Calu3 (cell line): ENCODE measurements around the gene TBL3. TPM values are rescaled to one million over a fixed set of nuclear protein-coding genes. Genes with fewer than 3 reads are reported as not detected.

Experiments
- BruUV-seq: library from RNA; stranded (reverse); fragments of 400-500 nt; replicated peaks from 2 replicates; lab custom pipeline; 2021; lab: Mats Ljungman, UMichigan
- CTCF ChIA-PET: fragments of 300-600 bp; sonication (Branson Sonifier 250); formaldehyde crosslinking; loops from one replicate; lab custom pipeline; 2022; ENCODE audit warnings: antibody characterized with exemption; lab: Charles Lee
- DNase-seq: peaks from one replicate; pipeline ENCODE4 v3.0.0; 2022
- H3K27ac Mint-ChIP-seq: one replicate; pipeline ENCODE4 v1.8.0; 2022; ENCODE audit warnings: mixed read lengths; ENCODE audit not compliant: unreplicated experiment
- H3K27me3 Mint-ChIP-seq: one replicate; pipeline ENCODE4 v1.8.0; 2022; ENCODE audit warnings: mixed read lengths; ENCODE audit not compliant: unreplicated experiment
- H3K36me3 Mint-ChIP-seq: one replicate; pipeline ENCODE4 v1.8.0; 2022; ENCODE audit warnings: mild to moderate bottlenecking, moderate library complexity, mixed read lengths; ENCODE audit not compliant: insufficient read depth, unreplicated experiment
- H3K4me1 Mint-ChIP-seq: one replicate; pipeline ENCODE4 v1.8.0; 2022; ENCODE audit warnings: mild to moderate bottlenecking, low read depth, mixed read lengths; ENCODE audit not compliant: unreplicated experiment
- H3K4me3 Mint-ChIP-seq: one replicate; pipeline ENCODE4 v1.8.0; 2022; ENCODE audit warnings: mild to moderate bottlenecking, low read depth, moderate library complexity, mixed read lengths; ENCODE audit not compliant: unreplicated experiment
- H3K9me3 Mint-ChIP-seq: one replicate; pipeline ENCODE4 v1.8.0; 2022; ENCODE audit warnings: low read depth, mixed read lengths; ENCODE audit not compliant: unreplicated experiment
- CTCF ChIP-seq: fragments of 200-600 bp; IDR thresholded peaks from one replicate; pipeline ENCODE4 v1.8.0; 2022; ENCODE audit warnings: antibody characterized with exemption; ENCODE audit not compliant: unreplicated experiment
- intact Hi-C: fragments of 100-400 bp; cut with micrococcal nuclease; formaldehyde crosslinking; loops from one replicate; pipeline ENCODE4 v1.10.0; 2022; ENCODE audit not compliant: unreplicated experiment
- total RNA-seq: library from RNA; stranded (reverse); gene quantifications from 2 replicates; pipeline ENCODE4 v1.2.3, GENCODE V29; 2022

The TBL3 gene
- total RNA-seq, 1 experiment from 2014 or later, result 62.0 TPM

GRCh38 chr16:2007081-2007836 is 35.4 kb downstream of the TBL3 start:
- CTCF ChIA-PET, result interaction anchor here (1.1 to 1.6 kb wide), 3 partner anchors 26 to 133 kb away, joined by 3 to 6 read pairs (median 3); partner anchors contain the start of gene RPS2
- Mint-ChIP-seq H3K9me3 (no peaks in the 10 kb centered on the region), H3K4me1 (peaks cover 38% of the 10 kb centered on the region), H3K36me3 (peaks cover 45% of the 10 kb centered on the region), H3K27me3 (no peaks in the 10 kb centered on the region), H3K27ac (peak overlapping the region; percentile 40), H3K4me3 (peak overlapping the region; percentile 89)
- DNase-seq, result no peak
- BruUV-seq, result no TSS peak
- no peak for TF ChIP-seq CTCF
- intact Hi-C loops, result no loop called here

- CTCF ChIA-PET, result interaction anchor here (0.7 to 1.6 kb wide), 6 partner anchors 13 to 140 kb away, joined by 3 to 6 read pairs (median 4); partner anchors contain the start of genes RAB26 and RPS2
- BruUV-seq, result TSS peak; percentile 78
- H3K4me1 Mint-ChIP-seq, result peaks cover 38% of the 10 kb centered on the region
- H3K36me3 Mint-ChIP-seq, result peaks cover 44% of the 10 kb centered on the region
- peak overlapping the region; percentile 89 for H3K4me3 Mint-ChIP-seq
- no peak for TF ChIP-seq CTCF
- H3K27me3 Mint-ChIP-seq, result no peaks in the 10 kb centered on the region
- DNase-seq, result peak; percentile 66
- no peaks in the 10 kb centered on the region for H3K9me3 Mint-ChIP-seq
- intact Hi-C loops, result no loop called here
- peak overlapping the region; percentile 40 for H3K27ac Mint-ChIP-seq
Measured at GRCh38 chr16:2008009-2008526, 36.2 kb downstream of the TBL3 start.

DNA sequence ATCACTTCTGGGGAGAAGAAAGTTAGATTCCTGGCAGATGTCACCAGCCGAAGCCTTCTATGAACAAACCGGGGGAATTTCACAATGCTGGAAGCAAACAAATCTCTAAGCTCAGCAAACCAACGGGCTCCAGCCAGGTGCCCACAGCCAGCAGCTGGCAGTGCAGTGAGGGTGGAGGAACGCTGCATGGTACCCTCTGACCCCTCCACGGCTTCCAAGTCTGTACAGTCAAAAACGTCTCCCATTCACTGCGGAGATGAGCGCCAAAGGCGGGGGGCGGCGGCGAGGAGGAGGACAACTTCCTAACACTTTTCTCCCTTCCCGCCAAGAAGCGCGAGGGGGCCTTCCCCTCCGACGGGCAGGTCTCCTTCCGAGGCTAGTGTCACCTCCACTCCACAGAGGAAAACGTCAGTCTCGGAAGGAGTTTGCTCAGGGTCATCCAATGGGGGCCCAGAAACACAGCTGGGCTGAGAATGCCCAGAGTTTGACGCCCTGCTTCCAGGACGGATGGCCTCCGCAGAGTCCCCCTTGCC is 36.8 kb downstream of the TBL3 start:
- H3K27ac Mint-ChIP-seq, result peak overlapping the region; percentile 40
- H3K4me3 Mint-ChIP-seq, result peak overlapping the region; percentile 89
- no peak for TF ChIP-seq CTCF
- CTCF ChIA-PET, result interaction anchor here (0.7 to 1.6 kb wide), 6 partner anchors 12 to 139 kb away, joined by 3 to 6 read pairs (median 4); partner anchors contain the start of genes RAB26 and RPS2
- no peaks in the 10 kb centered on the region for H3K27me3 Mint-ChIP-seq
- no peaks in the 10 kb centered on the region for H3K9me3 Mint-ChIP-seq
- DNase-seq, result no peak
- BruUV-seq, result no TSS peak
- intact Hi-C loops, result no loop called here
- H3K36me3 Mint-ChIP-seq, result peaks cover 44% of the 10 kb centered on the region
- peaks cover 38% of the 10 kb centered on the region for H3K4me1 Mint-ChIP-seq

DNA sequence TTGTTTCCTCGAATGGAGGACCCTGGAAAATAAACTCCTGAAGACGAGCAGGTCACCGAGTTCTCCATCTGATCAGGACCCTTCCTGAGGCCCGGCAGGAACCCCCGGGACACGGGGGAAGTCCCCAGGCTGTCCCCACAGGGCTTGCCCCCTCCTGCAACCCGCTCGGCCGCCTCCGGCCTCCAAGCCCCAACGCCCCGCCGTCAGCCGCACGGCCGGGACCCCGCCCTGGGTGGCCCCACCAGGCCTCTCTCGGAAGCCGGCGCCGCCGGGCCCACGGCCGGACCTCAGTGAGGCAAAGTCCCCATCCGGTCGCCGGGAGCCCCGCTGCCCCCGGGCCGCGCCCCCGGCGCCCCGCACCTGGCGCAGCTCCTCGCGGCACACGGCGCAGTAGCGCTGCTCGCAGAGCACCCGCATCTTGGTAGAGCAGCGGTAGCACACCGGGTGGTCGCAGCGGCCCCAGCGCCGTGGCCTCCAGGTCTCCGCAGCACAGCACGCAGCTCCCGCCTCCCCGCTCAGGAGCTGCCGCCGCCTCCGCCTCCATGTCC is 37.4 kb downstream of the TBL3 start:
- peaks cover 38% of the 10 kb centered on the region for H3K4me1 Mint-ChIP-seq
- no peak for TF ChIP-seq CTCF
- H3K27ac Mint-ChIP-seq, result peak overlapping the region; percentile 40

More for the DNA sequence above, 37.4 kb downstream of the TBL3 start:
- DNase-seq, result peak; percentile 37
- H3K36me3 Mint-ChIP-seq, result peaks cover 44% of the 10 kb centered on the region
- H3K27me3 Mint-ChIP-seq, result no peaks in the 10 kb centered on the region
- H3K9me3 Mint-ChIP-seq, result no peaks in the 10 kb centered on the region
- intact Hi-C loops, result no loop called here
- peak overlapping the region; percentile 89 for H3K4me3 Mint-ChIP-seq
- BruUV-seq, result no TSS peak
- CTCF ChIA-PET, result interaction anchor here (1.2 to 1.6 kb wide), 3 partner anchors 13 to 139 kb away, joined by 3 to 4 read pairs (median 4); partner anchors contain the start of genes RAB26 and RPS2
